GM12875 (cell line): Measurements from ENCODE around the gene ALPK3.

Source experiments
- H3K4me3 ChIP-seq: one replicate; pipeline ENCODE4 v1.5.1; 2011; ENCODE audit warnings: low read depth, low read length, control low read depth
- TF ChIP-seq, protein P1 (sequence below): IDR thresholded peaks from 2 replicates; pipeline ENCODE4 v1.5.1; 2011; ENCODE audit warnings: low read depth, mild to moderate bottlenecking, control low read depth, inconsistent platforms, low read length, moderate library complexity, borderline replicate concordance; ENCODE audit not compliant: insufficient read depth

The ALPK3 gene

DNA sequence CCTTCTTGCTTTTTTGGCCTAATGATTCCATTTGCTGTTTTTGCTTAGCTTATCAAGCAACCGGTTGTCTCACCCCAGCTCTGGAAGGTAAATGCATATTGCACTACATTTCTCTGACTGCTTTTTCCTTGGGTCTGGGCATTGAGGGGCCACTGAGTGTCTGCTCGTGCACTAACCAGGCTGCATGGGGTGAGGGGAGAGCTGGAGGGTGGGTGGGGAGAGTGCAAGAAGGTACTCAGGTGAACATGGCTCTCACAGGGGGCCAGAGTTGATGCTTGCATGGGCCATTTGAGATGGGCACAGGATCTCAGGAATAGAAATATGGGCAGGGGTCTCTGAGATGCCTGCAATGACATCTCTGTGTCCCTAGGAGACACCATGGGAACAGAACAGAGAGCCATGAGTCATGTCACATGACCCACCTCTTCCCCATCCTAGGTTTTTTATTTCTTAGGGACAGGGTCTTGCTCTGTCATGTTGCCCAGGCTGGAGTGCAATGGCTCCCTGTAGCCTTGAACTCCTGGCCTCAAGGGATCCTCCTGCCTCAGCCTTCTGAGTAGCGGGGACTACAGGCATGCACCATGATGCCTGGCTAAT, 6.2 kb downstream of the ALPK3 start:
- H3K4me3 ChIP-seq = no peak overlapping the region
- TF ChIP-seq, protein P1, sequence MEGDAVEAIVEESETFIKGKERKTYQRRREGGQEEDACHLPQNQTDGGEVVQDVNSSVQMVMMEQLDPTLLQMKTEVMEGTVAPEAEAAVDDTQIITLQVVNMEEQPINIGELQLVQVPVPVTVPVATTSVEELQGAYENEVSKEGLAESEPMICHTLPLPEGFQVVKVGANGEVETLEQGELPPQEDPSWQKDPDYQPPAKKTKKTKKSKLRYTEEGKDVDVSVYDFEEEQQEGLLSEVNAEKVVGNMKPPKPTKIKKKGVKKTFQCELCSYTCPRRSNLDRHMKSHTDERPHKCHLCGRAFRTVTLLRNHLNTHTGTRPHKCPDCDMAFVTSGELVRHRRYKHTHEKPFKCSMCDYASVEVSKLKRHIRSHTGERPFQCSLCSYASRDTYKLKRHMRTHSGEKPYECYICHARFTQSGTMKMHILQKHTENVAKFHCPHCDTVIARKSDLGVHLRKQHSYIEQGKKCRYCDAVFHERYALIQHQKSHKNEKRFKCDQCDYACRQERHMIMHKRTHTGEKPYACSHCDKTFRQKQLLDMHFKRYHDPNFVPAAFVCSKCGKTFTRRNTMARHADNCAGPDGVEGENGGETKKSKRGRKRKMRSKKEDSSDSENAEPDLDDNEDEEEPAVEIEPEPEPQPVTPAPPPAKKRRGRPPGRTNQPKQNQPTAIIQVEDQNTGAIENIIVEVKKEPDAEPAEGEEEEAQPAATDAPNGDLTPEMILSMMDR = no peak

DNA sequence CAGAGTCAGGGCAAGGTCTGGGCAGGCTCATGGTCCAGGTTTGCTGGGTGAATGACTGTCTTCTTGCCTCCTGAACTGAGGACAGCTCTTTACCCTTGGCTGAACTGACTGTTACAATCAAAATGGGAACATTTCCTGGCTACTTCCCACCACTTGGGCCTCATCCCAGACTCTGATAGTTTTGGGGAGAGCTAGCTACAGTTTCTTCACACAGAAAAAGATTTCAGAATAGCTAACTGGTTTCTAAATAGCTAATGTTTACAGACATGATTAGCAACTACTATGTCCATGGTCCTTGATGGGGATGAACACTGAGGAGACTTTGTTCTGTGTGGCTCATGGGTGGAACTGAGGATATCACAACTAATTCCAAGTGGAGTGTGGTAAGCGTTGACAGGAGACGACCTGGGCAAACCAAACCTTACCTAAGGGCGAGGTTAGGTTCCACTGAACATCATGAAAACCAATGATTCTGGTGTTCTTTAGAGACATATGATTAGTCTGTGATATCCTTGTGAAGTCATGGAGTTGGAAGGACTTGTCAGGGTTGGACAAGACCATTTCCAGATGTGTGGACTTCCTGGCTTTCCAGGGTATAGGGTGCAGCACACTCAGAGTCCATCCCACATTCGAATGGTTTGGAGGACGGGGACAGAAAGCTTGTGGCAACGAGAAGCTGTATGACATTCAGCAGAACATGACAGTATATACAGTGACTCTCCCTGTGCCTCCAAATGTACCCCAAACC, 7.3 kb downstream of the ALPK3 start:
- TF ChIP-seq, protein P1 = no peak
- no peak overlapping the region for H3K4me3 ChIP-seq

DNA sequence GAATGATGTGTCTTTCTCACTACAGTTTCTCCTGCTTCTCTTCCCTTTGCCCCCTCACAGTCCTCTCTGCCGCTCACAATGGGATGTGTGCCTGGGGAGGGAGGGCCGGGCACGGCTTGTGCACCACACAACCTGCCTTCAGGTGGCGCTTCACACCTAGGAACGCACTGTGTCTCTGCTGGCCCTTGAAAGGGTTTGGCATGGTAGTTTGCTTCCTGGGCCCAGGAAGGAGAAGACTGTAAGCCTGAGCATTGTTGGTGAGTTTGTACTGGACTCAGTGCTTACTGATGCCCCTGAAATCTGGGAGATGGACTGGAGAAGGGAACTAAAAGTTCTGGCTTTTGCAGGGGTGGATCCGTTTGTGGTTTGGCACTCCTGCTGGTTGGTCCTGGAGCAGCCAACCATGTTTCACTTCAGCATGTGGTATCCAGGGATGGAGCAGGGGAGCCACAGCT, 9.2 kb downstream of the ALPK3 start:
- TF ChIP-seq, protein P1 = peak; percentile 57
- no peak overlapping the region for H3K4me3 ChIP-seq

DNA sequence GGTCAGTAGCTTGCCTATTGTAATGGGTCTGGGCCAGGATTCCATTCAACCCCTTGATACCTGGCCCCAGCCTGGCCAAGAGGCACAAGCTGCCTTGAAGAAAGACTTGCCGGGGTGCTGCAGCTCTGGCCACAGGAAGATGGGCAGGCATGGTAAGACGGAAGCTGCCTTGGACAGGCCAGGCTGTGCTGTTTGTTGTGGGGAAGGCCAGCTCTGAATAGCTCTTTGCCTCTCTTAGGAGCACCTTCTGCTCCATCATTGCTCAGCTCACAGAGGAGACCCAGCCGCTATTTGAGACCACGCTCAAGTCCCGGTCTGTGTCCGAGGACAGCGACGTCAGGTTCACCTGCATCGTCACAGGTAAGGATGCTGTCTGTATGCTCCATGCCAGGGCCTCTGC, 10.1 kb downstream of the ALPK3 start:
- no peak overlapping the region for H3K4me3 ChIP-seq
- TF ChIP-seq, protein P1 = no peak

DNA sequence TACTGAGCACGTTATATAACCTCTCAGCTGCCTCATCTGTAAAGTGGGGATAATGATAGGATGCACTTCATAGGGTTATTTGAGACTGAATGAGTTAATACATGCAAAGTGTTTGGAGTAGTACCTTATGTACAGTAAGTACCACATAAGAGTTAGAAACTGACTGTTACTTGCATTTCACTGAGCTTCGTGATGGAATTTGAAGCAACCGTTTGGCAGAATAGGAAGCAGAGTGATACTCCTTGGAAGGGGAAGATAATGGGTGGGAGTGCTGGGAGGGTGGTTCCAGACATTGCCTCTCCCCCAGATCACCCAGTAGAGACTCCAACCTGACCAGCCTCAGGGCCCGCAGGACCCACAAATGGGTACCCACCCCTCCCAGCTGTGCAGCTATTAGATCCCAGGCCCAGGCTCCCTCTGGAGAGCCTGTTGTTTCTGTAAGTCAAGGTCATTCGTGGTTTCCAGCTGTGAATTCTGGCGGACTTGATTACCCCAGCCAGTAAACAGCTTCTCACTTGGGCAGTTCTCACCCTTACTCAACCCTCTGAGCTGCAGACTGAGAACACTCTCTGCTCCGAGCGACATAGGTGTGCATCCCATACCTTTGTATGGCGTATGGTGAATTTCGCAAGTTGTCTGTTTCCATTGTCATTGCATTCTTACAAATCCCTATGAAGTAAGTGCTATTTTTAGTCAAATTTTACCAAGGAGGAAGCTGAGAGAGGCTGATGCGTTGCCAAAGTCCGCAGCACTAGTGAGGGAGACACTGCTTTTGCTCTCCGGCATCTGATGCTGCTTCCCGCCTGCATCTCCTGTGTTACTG, 11.1 kb downstream of the ALPK3 start:
- H3K4me3 ChIP-seq = no peak overlapping the region
- TF ChIP-seq, protein P1 = no peak

DNA sequence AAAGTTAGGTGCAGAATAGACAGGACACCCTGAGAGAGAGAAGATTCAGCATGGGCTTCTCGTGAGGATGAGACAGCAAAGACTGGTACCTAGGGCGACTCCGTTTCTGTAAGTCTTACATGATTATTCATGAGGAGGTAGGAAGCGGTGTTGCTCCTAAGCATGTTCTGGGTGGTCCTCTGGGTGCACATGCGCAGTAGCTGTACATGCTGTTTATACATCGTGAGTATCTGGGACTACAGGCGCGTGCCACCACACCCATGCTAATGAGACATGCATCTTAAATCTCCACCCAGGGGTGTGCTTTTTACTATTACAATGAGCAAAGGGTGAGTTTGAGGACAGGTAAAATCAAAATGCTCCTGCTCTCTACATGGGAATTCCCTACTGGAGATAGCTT, 12.3 kb downstream of the ALPK3 start:
- no peak overlapping the region for H3K4me3 ChIP-seq
- TF ChIP-seq, protein P1 = no peak
